ENCODE data around the gene HTR7. TPM values are rescaled to one million over a fixed set of nuclear protein-coding genes. Genes with fewer than 3 reads are reported as not detected.

The HTR7 gene
- polyA plus RNA-seq, 3 donors, result 0.16 to 0.40 (median 0.33) TPM

GRCh38 chr10:90741926-90742565 is 115.8 kb downstream of the HTR7 start:
- DNase-seq, result no peak

- no peak for DNase-seq
Observed at GRCh38 chr10:90740265-90740664, 117.6 kb downstream of the HTR7 start.

DNA sequence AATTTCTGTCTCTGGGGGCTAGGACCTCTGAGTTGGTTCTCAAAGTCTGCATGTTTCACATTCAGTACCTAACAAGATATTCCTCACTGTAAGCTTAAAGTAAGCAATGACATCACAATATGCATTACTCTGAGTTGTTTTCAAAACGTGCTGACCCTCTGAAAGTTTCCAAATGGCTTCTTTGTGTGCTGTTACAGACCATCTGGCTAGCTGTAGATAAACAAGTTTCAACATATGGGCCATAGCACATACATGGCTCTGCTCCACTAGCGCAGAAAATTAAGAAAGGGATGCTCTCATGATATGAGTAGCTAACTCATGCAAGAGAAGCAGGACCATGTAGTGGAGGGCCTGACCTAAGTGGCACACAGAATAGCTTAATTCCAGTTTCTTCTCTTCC is 119.0 kb downstream of the HTR7 start:
- peak; percentile 19 for DNase-seq

DNA sequence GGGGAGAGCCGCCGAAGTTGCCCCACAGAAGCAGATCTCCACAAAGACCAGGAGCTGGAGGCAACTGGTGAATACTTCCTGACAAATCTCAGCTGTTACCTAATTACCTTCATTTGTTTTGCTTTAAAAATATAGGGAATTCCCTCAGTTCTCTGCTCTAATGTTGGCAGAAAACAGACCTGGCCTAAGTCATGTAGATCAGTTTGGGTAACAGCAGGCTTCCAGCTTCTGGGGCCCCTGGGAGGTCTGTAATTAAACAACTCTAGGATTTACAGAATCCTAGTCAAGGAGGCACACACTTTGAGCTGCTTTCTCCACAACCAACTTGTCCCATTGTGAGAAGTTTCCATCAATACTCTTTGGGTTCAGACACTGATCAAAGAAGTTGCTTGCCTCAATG is 123.4 kb downstream of the HTR7 start:
- DNase-seq, result no peak

DNA sequence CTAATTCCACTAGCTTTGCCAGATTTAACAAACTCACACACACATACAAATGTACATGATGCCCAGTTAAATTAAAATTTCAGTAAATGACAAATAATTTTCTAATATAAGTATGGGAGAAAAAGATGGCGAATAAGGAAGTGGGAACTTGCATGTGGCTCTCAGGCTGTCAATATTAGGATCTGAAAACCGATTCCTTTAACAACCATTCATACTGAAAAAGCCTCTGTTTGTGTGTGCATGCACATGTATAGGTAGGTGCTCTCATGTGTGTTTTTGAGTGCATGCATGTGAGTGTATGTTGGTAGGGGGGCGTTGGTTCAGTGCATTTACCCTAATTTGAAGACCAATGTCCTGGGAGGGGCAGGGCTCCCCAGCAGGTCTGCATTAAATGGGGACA is 125.3 kb downstream of the HTR7 start:
- no peak for DNase-seq

- DNase-seq, result no peak
Observed at GRCh38 chr10:90723416-90724068, 134.3 kb downstream of the HTR7 start.

DNA sequence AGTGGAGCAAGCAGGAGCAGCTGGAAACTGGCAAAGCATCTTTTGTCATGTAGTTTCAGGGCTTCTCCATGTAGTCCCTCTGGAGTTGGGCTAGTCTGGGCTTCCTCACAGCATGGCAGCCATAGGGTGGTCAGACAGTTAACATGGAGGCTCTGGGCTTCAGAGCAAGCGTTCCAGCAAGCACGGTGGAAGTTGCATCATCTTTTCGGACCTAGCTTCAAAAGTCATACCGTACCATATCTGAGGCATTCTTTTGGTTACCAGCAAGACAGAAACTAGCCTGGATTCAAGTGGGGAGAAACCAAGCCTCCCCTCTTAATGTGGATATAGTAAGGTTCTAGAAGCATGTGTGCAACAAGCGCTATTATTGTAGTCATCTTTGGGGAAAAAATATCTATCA is 135.0 kb downstream of the HTR7 start:
- DNase-seq, result no peak

DNA sequence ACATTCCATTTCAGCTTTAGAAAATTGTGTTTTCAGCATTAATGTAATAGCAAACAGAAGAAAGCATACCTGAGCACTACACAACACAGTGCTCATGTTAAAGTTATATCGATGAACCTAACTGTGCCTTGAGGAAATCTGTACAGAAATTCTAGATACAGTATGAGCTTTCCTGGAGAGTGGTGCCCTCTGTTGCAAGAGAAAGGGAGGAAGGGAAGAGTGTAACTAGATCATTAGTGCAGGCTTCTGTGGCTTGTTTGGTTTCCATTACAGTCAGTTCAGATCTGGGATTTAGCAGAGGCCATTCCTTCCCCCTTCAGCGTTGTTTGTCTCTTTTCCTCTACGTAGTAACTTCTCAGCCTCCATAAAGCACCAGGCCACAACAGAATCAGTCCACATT is 139.7 kb downstream of the HTR7 start:
- no peak for DNase-seq

- DNase-seq, result no peak
Observed at GRCh38 chr10:90712529-90712928, 145.3 kb downstream of the HTR7 start.

- no peak for DNase-seq
Observed at GRCh38 chr10:90709727-90710126, 148.1 kb downstream of the HTR7 start.

DNA sequence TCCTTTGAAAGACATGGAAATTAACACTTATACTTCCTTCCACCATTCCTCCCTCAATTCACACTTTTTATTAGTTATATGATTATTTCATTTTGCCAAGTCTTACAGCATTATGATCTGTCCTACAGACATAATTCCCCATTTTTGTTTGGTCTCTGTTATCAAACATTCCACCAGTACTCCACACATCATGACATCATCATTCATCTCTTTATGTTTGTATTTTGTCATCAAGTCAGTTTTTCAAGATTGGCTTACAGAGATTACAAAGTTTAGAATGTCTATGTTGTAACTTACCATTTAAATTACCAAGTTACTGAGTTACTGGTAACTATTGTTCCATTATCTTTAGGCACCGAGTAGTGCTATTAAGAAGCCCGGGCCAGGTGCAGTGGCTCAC is 150.2 kb downstream of the HTR7 start:
- no peak for DNase-seq

DNA sequence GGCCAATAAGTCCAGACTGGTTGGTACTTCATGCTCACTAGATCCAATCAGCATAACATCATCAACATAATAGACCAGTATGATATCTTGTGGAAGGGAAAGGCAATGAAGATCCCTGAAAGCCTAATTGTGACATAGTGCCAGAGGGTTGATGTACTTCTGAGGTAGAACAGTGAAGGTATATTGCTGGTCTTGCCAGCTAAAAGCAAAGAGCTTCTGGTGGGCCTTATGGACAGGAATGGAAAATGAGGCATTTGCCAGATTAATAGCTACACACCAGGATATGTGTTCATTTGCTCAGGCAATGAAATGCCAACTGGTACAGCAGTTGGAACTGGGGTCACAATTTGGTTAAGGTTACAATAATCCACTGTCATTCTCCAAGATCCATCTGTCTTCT is 156.4 kb downstream of the HTR7 start:
- no peak for DNase-seq

DNA sequence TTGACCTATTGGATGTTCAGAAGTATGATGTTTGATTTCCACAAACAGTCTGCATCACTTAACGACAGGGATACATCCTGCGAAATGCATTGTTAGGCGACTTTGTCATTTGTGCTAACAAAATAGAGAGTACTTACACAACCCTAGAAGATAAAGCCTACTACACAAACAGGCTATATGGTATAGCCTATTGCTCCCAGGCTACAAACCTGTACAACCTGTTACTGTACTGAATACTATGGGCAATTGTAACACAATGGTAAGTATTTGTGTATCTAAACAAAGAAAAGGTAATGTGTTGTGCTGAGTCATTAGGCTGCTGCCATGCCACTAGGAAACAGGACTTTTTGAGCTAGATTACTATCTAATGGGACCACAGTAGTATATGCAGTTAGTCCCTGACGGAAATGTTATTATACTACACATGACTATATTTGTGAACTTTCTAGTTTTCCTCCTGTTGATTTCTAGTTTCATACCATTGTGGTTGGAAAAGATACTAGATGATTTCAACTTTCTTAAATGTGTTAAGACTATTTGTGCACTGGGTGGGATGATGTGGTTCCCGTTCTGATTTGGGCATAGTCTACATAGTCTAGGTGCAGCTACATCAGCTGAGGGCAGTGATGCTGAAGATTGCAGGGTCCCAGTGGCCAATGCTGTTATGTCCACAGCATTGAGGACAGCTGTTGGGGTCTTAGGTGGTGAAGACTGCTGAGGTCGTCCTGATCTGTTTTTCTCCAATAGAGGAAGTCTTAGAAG is 161.7 kb downstream of the HTR7 start:
- no peak for DNase-seq

Other genes with a start within 250 kb of the HTR7 start
- 10 to 100 TPM; 51.9 to 53.3 (median 53.0) TPM for gene RPP30, start 13.9 kb upstream of the HTR7 start, polyA plus RNA-seq (ENCODE audit: insufficient read length in 3 of 3)
- 1 to 10 TPM in 1 of 3 donors, under 1 TPM in 2; 0.81 to 1.5 (median 0.91) TPM for gene ANKRD1, start 63.0 kb upstream of the HTR7 start, polyA plus RNA-seq (ENCODE audit: insufficient read length in 3 of 3)